ENCODE data around the gene SF1. TPM values are rescaled to one million over a fixed set of nuclear protein-coding genes. Genes with fewer than 3 reads are reported as not detected.

Gene SF1
- total and polyA plus RNA-seq, 2 of the 8 experiments (the other 6 are each of a cell fraction or from before 2014, with no cell fraction given), result 72.7 to 353 TPM

DNA sequence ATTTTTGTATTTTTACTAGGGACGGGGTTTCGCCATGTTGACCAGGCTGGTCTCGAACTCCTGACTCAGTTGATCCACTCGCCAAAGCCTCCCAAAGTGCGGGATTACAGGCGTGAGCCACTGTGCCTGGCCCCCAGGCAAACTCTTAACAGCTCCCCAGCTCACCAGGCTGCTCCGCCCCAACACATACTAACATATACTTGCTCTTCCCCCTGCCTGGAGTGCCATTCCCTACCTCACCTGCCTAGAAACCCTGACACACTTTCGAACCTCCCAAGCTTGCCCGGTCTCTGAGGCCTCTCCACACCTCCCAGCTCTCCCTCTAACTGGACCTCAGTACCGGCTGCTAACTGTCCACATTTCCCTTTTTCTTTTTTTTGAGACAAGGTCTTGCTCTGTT lies 16.2 kb upstream of the SF1 start:
- Histone ChIP-seq H3K4me1 (replicated peaks in 1 of 4; ENCODE audit: control insufficient read depth in 3 of 4, insufficient read depth in 4 of 4, low read length in 3 of 4) (no peaks in the 10 kb centered on the region), H2BK15ac (ENCODE audit: low read length) (no peak overlapping the region), H3K18ac (ENCODE audit: extremely low read depth, low read length) (no peak overlapping the region), H2AFZ (ENCODE audit: low read length) (no peak overlapping the region), H3K79me1 (ENCODE audit: low read depth, low read length) (no peaks in the 10 kb centered on the region; the same call in 1 of the 2 replicates), H3K4me3 (ENCODE audit: extremely low read depth in 1 of 4, insufficient read depth in 2 of 4, low read depth in 3 of 4, low read length in 4 of 4) (no peak overlapping the region), H3K4ac (replicated peaks; ENCODE audit: insufficient read length, low read depth, low read length) (no peak overlapping the region), H4K8ac (ENCODE audit: extremely low read depth, insufficient read depth, low read length) (no peak overlapping the region), H3K27me3 (replicated peaks in 1 of 4; ENCODE audit: control insufficient read depth in 3 of 4, extremely low read depth in 1 of 4, insufficient read depth in 3 of 4, low read length in 3 of 4) (no peaks in the 10 kb centered on the region), H3K23me2 (ENCODE audit: low read depth, low read length) (no peaks in the 10 kb centered on the region), H4K5ac (ENCODE audit: insufficient read length, low read depth, low read length) (no peak overlapping the region), H3K36me3 (ENCODE audit: control insufficient read depth in 2 of 4, insufficient read depth in 4 of 4, low read length in 3 of 4) (peaks cover 0 to 2% (median 0%) of the 10 kb centered on the region in 4 experiments; a peak in 1 of 8 replicates), H3K9me3 (ENCODE audit: insufficient read depth in 2 of 2, low read depth in 1 of 2, low read length in 1 of 2) (no peaks in the 10 kb centered on the region), H2BK5ac (ENCODE audit: low read depth, low read length) (no peak overlapping the region), H2BK20ac (ENCODE audit: low read length) (no peak overlapping the region), H2BK12ac (ENCODE audit: low read depth, low read length) (no peak overlapping the region), H3K23ac (ENCODE audit: insufficient read length) (no peak overlapping the region), H3K79me2 (ENCODE audit: control insufficient read depth in 1 of 2, insufficient read depth in 2 of 2, low read length in 2 of 2) (no peaks in the 10 kb centered on the region), H3K27ac (ENCODE audit: low read depth, low read length) (no peak overlapping the region), H4K91ac (replicated peaks; ENCODE audit: insufficient read length, low read length) (no peak overlapping the region), H2AK5ac (ENCODE audit: low read depth, low read length) (no peak overlapping the region), H4K20me1 (replicated peaks in 1 of 2; ENCODE audit: control insufficient read depth in 1 of 2, insufficient read depth in 2 of 2, low read length in 2 of 2) (peaks cover 0 to 2% of the 10 kb centered on the region in 2 experiments), H2BK120ac (replicated peaks; ENCODE audit: low read depth, low read length) (no peak overlapping the region), H3K14ac (ENCODE audit: insufficient read length) (no peak overlapping the region), H3K4me2 (ENCODE audit: insufficient read depth in 1 of 2, low read depth in 2 of 2, low read length in 2 of 2) (no peak overlapping the region), H3K56ac (replicated peaks; ENCODE audit: insufficient read length, low read depth, low read length) (no peak overlapping the region), H3K9ac (replicated peaks in 1 of 4; ENCODE audit: extremely low read depth in 1 of 4, low read depth in 3 of 4, low read length in 3 of 4) (no peak overlapping the region)
- TF ChIP-seq, protein P1, sequence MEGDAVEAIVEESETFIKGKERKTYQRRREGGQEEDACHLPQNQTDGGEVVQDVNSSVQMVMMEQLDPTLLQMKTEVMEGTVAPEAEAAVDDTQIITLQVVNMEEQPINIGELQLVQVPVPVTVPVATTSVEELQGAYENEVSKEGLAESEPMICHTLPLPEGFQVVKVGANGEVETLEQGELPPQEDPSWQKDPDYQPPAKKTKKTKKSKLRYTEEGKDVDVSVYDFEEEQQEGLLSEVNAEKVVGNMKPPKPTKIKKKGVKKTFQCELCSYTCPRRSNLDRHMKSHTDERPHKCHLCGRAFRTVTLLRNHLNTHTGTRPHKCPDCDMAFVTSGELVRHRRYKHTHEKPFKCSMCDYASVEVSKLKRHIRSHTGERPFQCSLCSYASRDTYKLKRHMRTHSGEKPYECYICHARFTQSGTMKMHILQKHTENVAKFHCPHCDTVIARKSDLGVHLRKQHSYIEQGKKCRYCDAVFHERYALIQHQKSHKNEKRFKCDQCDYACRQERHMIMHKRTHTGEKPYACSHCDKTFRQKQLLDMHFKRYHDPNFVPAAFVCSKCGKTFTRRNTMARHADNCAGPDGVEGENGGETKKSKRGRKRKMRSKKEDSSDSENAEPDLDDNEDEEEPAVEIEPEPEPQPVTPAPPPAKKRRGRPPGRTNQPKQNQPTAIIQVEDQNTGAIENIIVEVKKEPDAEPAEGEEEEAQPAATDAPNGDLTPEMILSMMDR (IDR thresholded peaks at IDR 0.05; ENCODE audit: control extremely low read depth in 1 of 3, insufficient read depth in 1 of 3, low read depth in 1 of 3, low read length in 3 of 3), result no peak
- TF ChIP-seq KDM4A (IDR thresholded peaks at IDR 0.05; ENCODE audit: low read depth, low read length, severe bottlenecking) (no peak), CBX5 (IDR thresholded peaks at IDR 0.05; ENCODE audit: low read depth, low read length) (no peak), CEBPB (IDR thresholded peaks at IDR 0.05; ENCODE audit: low read depth, low read length) (no peak), POLR2AphosphoS5 (IDR thresholded peaks at IDR 0.05; ENCODE audit: low read depth, low read length) (no peak), ASH2L (IDR thresholded peaks at IDR 0.05; ENCODE audit: low read length) (no peak), YY1 (IDR thresholded peaks at IDR 0.05; ENCODE audit: low read depth, low read length) (no peak), SIRT6 (IDR thresholded peaks at IDR 0.05; ENCODE audit: low read length) (no peak)
- no peak for FAIRE-seq
- WGBS, 2 experiments (ENCODE audit: extremely low coverage in 1 of 2, insufficient coverage in 1 of 2, insufficient read length in 1 of 2, insufficient replicate concordance in 2 of 2, low coverage in 1 of 2, low lambda C conversion rate in 2 of 2, missing lambda C conversion rate in 1 of 2), result 94% methylated on average over 10 of the region's 10 CpGs; no CpG with 5 or more reads in 1 of the 2 experiments
- ChIA-PET POLR2A (ENCODE audit: partially characterized antibody) (interaction anchor here (0.6 to 1.9 kb wide), 5 partner anchors 8 to 124 kb away, joined by 4 to 5 read pairs (median 4); no protein-coding TSS in a partner anchor), CTCF (ENCODE audit: partially characterized antibody) (interaction anchor here (0.8 to 2.7 kb wide), 6 partner anchors 9 to 316 kb away, joined by 3 to 9 read pairs (median 4); no protein-coding TSS in a partner anchor)
- no peak for DNase-seq (ENCODE audit: low read depth in 1 of 2, low spot score in 2 of 2)

Data from H1 (cell line).